Measurements from ENCODE around the gene EIF4G2.

The EIF4G2 gene

GRCh38 chr11:10796191-10796590, 12.5 kb downstream of the EIF4G2 start:
- Histone ChIP-seq H3K4me3 (ENCODE audit: low read depth, low read length, poor library complexity, severe bottlenecking) (no peak overlapping the region), H3K79me2 (ENCODE audit: insufficient read depth, low read length) (no peaks in the 10 kb centered on the region), H2AFZ (ENCODE audit: low read length) (no peak overlapping the region), H3K36me3 (ENCODE audit: insufficient read depth, low read length) (peaks cover 55% of the 10 kb centered on the region), H3K9me3 (ENCODE audit: low read length) (no peaks in the 10 kb centered on the region), H3K9ac (ENCODE audit: low read length) (no peak overlapping the region), H3K4me1 (ENCODE audit: insufficient read depth, low read length, severe bottlenecking) (peaks cover 4% of the 10 kb centered on the region), H3F3A (ENCODE audit: insufficient read depth, low read length) (peaks cover 32% of the 10 kb centered on the region), H3K27me3 (ENCODE audit: insufficient read depth, low read length) (no peaks in the 10 kb centered on the region), H4K20me1 (ENCODE audit: insufficient read depth, low read length) (no peaks in the 10 kb centered on the region), H3K4me2 (ENCODE audit: low read length) (no peak overlapping the region), H3K27ac (ENCODE audit: low read depth, low read length, poor library complexity, severe bottlenecking) (no peak overlapping the region), H3K9me2 (ENCODE audit: low read depth, low read length) (no peaks in the 10 kb centered on the region)
- no peak for TF ChIP-seq CTCF (IDR thresholded peaks at IDR 0.05; ENCODE audit: low read length)
- TF ChIP-seq EZH2 (IDR thresholded peaks at IDR 0.05; ENCODE audit: borderline replicate concordance, low read length), result no peak

- no peaks in the 10 kb centered on the region for H3K9me3 ChIP-seq (ENCODE audit: low read length)
- no peaks in the 10 kb centered on the region for H3K27me3 ChIP-seq (ENCODE audit: insufficient read depth, low read length)
- TF ChIP-seq CTCF (IDR thresholded peaks at IDR 0.05; ENCODE audit: low read length) (no peak), EZH2 (IDR thresholded peaks at IDR 0.05; ENCODE audit: borderline replicate concordance, low read length) (no peak)
- H2AFZ ChIP-seq (ENCODE audit: low read length), result no peak overlapping the region
- H4K20me1 ChIP-seq (ENCODE audit: insufficient read depth, low read length), result no peaks in the 10 kb centered on the region
- H3K4me2 ChIP-seq (ENCODE audit: low read length), result no peak overlapping the region
- H3K79me2 ChIP-seq (ENCODE audit: insufficient read depth, low read length), result no peaks in the 10 kb centered on the region
- no peak overlapping the region for H3K27ac ChIP-seq (ENCODE audit: low read depth, low read length, poor library complexity, severe bottlenecking)
- H3F3A ChIP-seq (ENCODE audit: insufficient read depth, low read length), result peaks cover 27% of the 10 kb centered on the region
- H3K36me3 ChIP-seq (ENCODE audit: insufficient read depth, low read length), result peaks cover 30% of the 10 kb centered on the region
- no peak overlapping the region for H3K4me3 ChIP-seq (ENCODE audit: low read depth, low read length, poor library complexity, severe bottlenecking)
- H3K9ac ChIP-seq (ENCODE audit: low read length), result no peak overlapping the region
- peaks cover 4% of the 10 kb centered on the region for H3K4me1 ChIP-seq (ENCODE audit: insufficient read depth, low read length, severe bottlenecking)
- no peaks in the 10 kb centered on the region for H3K9me2 ChIP-seq (ENCODE audit: low read depth, low read length)
Observed at GRCh38 chr11:10793470-10794255, 15.1 kb downstream of the EIF4G2 start.

GRCh38 chr11:10792385-10793068, 16.2 kb downstream of the EIF4G2 start:
- Histone ChIP-seq H3F3A (ENCODE audit: insufficient read depth, low read length) (peaks cover 21% of the 10 kb centered on the region), H3K27me3 (ENCODE audit: insufficient read depth, low read length) (no peaks in the 10 kb centered on the region), H3K79me2 (ENCODE audit: insufficient read depth, low read length) (no peaks in the 10 kb centered on the region), H3K4me3 (ENCODE audit: low read depth, low read length, poor library complexity, severe bottlenecking) (no peak overlapping the region), H4K20me1 (ENCODE audit: insufficient read depth, low read length) (no peaks in the 10 kb centered on the region), H3K9me3 (ENCODE audit: low read length) (no peaks in the 10 kb centered on the region), H3K9ac (ENCODE audit: low read length) (no peak overlapping the region), H2AFZ (ENCODE audit: low read length) (no peak overlapping the region), H3K9me2 (ENCODE audit: low read depth, low read length) (no peaks in the 10 kb centered on the region), H3K4me1 (ENCODE audit: insufficient read depth, low read length, severe bottlenecking) (peaks cover 4% of the 10 kb centered on the region), H3K4me2 (ENCODE audit: low read length) (peak overlapping the region; percentile 48; the same call in 1 of the 2 replicates), H3K36me3 (ENCODE audit: insufficient read depth, low read length) (peaks cover 19% of the 10 kb centered on the region), H3K27ac (ENCODE audit: low read depth, low read length, poor library complexity, severe bottlenecking) (no peak overlapping the region)
- no peak for TF ChIP-seq EZH2 (IDR thresholded peaks at IDR 0.05; ENCODE audit: borderline replicate concordance, low read length)
- peak; percentile 95 for TF ChIP-seq CTCF (IDR thresholded peaks at IDR 0.05; ENCODE audit: low read length)

All from OCI-LY1 (cell line).